Measurements from ENCODE around the gene SENP1. TPM values are rescaled to one million over a fixed set of nuclear protein-coding genes. Genes with fewer than 3 reads are reported as not detected.

The SENP1 gene
- total and polyA plus RNA-seq, 2 experiments from 2014 or later, result 8.6 to 27.7 TPM

DNA sequence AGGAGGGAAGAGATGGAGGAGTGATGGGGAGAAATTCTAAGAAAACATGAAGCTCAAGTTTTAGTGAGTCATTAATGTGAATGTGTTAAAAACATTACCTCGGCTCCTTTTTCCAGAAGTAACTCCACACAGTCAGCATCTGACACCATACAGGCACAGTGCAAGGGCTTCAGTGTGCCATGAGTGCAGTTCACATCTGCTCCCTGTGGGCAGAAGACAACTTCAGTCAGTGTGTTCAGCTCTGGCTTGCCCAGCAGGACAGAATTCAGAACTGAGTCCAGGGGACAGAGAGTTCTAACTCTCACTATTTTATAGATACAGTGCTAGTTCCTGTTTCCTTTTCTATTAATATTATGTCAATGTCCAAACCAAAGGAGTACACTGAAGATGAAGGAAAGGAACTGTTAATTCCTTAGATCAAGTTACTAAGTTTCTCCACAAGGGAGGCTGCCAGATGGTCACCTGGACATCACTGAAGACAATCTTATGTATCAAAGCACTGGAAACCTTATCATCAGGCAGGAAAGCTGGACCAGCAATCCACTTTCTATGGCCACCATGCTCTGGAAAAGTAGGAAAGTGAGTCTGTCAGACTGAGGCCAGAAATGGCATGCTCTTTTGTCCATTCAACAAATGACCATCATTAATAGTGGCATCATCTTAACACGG, 45.4 kb upstream of the SENP1 start (continued):
- TF ChIP-seq, protein P1, sequence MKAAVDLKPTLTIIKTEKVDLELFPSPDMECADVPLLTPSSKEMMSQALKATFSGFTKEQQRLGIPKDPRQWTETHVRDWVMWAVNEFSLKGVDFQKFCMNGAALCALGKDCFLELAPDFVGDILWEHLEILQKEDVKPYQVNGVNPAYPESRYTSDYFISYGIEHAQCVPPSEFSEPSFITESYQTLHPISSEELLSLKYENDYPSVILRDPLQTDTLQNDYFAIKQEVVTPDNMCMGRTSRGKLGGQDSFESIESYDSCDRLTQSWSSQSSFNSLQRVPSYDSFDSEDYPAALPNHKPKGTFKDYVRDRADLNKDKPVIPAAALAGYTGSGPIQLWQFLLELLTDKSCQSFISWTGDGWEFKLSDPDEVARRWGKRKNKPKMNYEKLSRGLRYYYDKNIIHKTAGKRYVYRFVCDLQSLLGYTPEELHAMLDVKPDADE (IDR thresholded peaks at IDR 0.05), result no peak
- TF ChIP-seq ZNF331 (CRISPR knock-in tag; IDR thresholded peaks at IDR 0.05; ENCODE audit: low read depth) (no peak), CTCF (conservative IDR thresholded peaks at IDR 0.05; ENCODE audit: low read depth in 2 of 2) (no peak), JUNB (IDR thresholded peaks at IDR 0.05; ENCODE audit: unreplicated experiment) (no peak), EZH2phosphoT487 (IDR thresholded peaks at IDR 0.05; ENCODE audit: unreplicated experiment) (no peak), NANOG (IDR thresholded peaks at IDR 0.05; ENCODE audit: borderline replicate concordance) (no peak), EZH2 (IDR thresholded peaks at IDR 0.05; ENCODE audit: low read depth, unreplicated experiment) (no peak), POLR2AphosphoS5 (IDR thresholded peaks at IDR 0.05; ENCODE audit: low read depth) (no peak)

DNA sequence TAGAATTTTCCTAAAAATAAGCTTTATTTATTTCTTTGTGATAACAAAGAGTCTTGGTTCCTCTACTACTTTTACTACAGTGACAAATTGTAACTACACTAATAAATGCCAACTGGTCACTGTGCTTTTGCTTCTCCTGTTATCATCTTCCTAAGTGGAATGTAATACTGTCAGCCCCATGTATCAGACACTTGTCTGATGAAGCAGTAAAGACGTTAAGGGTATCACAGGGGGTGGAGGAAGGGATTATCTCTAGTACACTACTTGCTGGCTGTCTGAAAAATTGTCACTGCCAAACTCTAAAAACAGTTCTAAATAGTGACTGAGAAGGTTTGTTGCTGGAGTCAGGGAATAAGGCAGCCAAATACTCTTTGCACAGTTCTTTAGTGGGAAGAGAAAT, 40.1 kb upstream of the SENP1 start:
- peaks cover 17% of the 10 kb centered on the region for H3K36me3 ChIP-seq (ENCODE audit: insufficient read depth)
- no peaks in the 10 kb centered on the region; the same call in 1 of the 2 replicates for H3F3A ChIP-seq (replicated peaks; ENCODE audit: low read depth)
- H2AFZ ChIP-seq, result no peak overlapping the region
- H3K27me3 ChIP-seq (ENCODE audit: insufficient read depth), result no peaks in the 10 kb centered on the region
- peaks cover 11% of the 10 kb centered on the region for H3K27me3 Mint-ChIP-seq (ENCODE audit: insufficient read depth, low read depth, poor library complexity)
- no peak overlapping the region for H3K4me2 ChIP-seq
- H3K4me3 ChIP-seq, result no peak overlapping the region
- H3K9me2 ChIP-seq (ENCODE audit: insufficient read depth), result no peaks in the 10 kb centered on the region
- peaks cover 45% of the 10 kb centered on the region for H3K4me1 Mint-ChIP-seq
- ATAC-seq (no peak), DNase-seq (ENCODE audit: low spot score) (no peak)
- peaks cover 39% of the 10 kb centered on the region for H3K4me1 ChIP-seq (ENCODE audit: insufficient read depth)
- H3K9me3 Mint-ChIP-seq, result peaks cover 15% of the 10 kb centered on the region; the same call in 2 of the 3 replicates
- TF ChIP-seq JUNB (IDR thresholded peaks at IDR 0.05; ENCODE audit: unreplicated experiment) (no peak), ZNF462 (CRISPR knock-in tag; IDR thresholded peaks at IDR 0.05) (no peak), ZNF331 (CRISPR knock-in tag; IDR thresholded peaks at IDR 0.05; ENCODE audit: low read depth) (no peak), CTCF (conservative IDR thresholded peaks at IDR 0.05; ENCODE audit: low read depth in 2 of 2) (no peak), EZH2 (IDR thresholded peaks at IDR 0.05; ENCODE audit: low read depth, unreplicated experiment) (no peak), ZNF114 (CRISPR knock-in tag; IDR thresholded peaks at IDR 0.05) (no peak)
- peaks cover 3% of the 10 kb centered on the region; the same call in 1 of the 2 replicates for H4K20me1 ChIP-seq (replicated peaks; ENCODE audit: insufficient read depth)
- H3K27ac ChIP-seq (ENCODE audit: low read depth), result no peak overlapping the region
- H3K4me3 Mint-ChIP-seq, result no peak overlapping the region
- peaks cover 70% of the 10 kb centered on the region for H3K36me3 Mint-ChIP-seq (ENCODE audit: low read depth)
- no peak overlapping the region for H3K27ac Mint-ChIP-seq
- H3K79me2 ChIP-seq (replicated peaks; ENCODE audit: insufficient read depth), result no peaks in the 10 kb centered on the region
